GM18508 (cell line): Measurements from ENCODE around the gene IL17RA.
A peak's percentile ranks its signal among the peaks of the same experiment; 100 is the strongest.
"Not testable (repeated sequence)": the region's sequence is repeated elsewhere in the genome, so short reads cannot be mapped to it uniquely, and the experiment has no call there.

Experiments
- ATAC-seq: cut with Tn5 transposase; IDR thresholded peaks from one replicate; pipeline ENCODE4 v1.9.1; 2021; ENCODE audit warnings: moderate number of reproducible peaks; ENCODE audit not compliant: insufficient read depth, unreplicated experiment

The IL17RA gene

DNA sequence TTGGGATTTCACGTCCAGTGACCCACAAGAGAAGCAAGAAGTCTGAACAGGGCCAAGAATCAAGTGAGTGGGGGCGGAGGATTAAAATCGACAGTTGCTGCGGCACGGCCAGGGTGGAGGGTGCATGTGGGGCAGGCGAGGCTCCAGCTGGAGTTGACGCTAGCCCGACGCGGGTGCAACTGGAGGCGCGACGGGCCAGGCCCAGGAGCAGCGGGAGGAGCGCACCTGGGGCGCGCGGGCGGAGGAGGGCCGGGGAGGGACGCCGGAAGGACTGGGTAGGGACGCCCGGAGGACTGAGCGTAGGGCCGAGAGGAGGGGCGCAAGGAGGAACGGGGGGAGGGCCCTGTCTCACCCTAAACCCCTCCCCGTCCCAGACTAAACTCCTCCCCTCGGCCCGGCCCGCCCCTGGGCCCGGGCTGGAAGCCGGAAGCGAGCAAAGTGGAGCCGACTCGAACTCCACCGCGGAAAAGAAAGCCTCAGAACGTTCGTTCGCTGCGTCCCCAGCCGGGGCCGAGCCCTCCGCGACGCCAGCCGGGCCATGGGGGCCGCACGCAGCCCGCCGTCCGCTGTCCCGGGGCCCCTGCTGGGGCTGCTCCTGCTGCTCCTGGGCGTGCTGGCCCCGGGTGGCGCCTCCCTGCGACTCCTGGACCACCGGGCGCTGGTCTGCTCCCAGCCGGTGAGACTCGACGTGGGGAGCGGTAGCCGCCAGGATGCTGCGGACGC is at the start of gene IL17RA:
IL17RA (plus strand) TSS at position 447 of the 723 bp plus-strand sequence; CDS start at position 539, 92 bp downstream.
- ATAC-seq, result peak; percentile 56

GRCh38 chr22:17035246-17035645 is 49.6 kb upstream of the IL17RA start:
- no peak for ATAC-seq

- not testable (repeated sequence) for ATAC-seq
These were observed 48.6 kb upstream of the IL17RA start for GRCh38 chr22:17035976-17036841.

DNA sequence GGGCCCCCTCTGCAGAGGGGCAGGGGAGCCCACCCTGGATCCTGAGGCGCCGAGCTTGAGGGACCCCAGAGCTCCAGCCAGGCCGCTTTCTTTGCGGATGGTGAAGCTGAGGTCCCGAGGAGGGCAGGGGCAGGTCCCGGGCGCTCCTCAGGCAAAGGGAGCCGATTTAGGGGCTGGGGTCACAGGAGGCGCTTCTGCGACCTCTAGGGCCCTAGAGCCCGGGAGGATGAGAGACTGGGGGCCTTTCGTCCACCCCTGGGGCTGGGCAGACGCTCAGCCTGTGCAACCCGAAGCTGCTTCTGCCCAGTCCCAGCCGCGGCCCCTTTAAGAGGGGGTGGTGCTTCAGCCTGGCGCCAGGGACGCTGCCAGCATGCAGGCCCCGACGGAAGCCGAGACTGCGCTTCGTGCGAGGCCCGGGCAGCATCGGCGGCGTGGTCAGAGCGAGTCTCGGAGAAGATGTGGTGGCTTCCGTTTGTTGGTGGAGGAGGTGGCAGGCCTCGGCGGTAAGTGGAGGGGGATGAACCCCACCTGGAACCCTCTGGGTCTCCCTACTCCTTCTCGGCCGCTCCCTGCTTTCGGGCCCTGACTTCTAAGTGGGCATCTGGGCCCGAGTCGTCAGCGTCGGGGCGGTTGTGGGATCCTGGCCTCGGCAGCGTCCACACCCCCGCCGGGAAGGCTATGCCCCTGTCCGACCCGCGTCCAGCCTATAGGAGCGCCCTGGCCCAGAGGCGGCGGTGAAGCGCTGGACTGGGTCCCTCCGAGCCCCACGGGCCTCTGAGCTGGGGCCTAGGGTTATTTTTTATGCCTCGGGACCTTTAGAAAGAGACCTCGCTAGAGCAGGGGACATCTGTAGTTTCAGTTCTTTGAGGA is 47.7 kb upstream of the IL17RA start:
- not testable (repeated sequence) for ATAC-seq

- no peak for ATAC-seq
These were observed 41.3 kb upstream of the IL17RA start for GRCh38 chr22:17043521-17043920.

DNA sequence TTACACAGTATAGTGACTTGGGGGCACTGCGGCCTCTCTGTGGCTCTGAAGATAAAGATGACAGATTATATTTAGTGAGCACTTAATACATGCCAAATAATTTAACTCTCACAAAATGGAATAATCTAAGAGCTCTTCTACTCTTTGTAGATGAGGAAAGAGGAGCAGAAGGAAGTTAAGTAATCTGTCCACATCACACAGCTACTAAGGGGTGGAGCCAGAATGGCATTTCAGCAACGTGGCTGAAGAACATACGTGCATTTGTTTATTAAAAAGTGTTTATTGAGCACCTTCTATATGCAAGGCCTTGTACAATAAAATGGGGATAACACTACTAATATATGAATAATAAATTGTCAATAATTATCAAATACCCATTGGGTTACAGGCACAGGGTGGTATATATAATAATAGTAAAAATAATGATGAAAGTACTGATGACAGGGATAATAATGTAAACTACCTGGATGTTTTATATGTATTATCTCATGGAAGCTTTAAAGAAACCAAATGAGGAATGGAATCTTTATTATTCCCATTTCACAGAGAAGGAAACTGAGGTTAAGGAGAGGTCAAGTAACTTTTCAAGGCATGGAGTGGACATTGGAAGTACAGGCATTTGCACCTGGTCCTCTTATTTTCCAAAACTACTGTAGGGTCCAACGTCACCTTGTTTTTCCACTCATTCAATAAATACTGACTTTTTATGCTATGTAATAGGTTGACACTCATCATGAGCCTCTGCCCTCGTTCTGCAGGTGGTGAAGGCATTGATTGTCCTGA is 38.0 kb upstream of the IL17RA start:
- no peak for ATAC-seq

GRCh38 chr22:17047656-17048055 is 37.1 kb upstream of the IL17RA start:
- ATAC-seq, result no peak

DNA sequence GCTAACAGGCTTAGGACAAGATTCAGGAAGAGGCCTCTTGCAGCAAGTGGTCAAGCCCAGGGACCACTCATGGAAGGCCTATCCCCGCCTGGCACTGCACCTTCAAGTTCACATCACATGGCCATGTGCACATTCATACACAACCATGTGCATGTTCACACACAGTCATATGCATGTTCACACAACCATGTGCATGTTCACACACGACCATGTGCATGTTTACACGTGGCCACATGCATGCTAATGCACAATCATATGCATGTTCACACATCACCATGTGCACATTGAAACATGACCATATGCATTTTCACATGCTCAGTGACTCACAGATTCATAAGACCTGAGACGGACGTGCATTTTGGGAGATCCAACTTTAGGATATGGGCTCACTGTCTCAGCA is 28.7 kb upstream of the IL17RA start:
- ATAC-seq, result no peak

DNA sequence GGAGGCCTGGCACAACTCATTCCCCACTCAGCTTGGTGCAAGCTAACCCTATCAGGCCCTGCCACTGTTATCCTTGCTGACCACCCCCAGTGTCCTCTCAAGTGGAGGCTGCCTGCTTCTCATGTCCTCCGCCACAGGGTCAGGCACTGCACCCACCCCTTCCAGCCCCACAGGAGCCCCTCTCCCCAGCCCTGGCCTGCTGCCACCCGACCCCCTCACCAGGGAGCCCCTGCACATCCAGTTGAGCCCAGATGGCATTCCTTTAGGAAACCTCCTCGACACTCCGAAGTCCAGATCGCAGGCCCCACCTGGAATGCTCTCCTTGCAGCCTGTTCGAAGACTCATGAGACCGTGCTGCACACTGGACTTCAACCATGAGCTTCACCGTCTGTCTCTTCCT is 28.0 kb upstream of the IL17RA start:
- no peak for ATAC-seq

- ATAC-seq, result no peak
These were observed 26.6 kb upstream of the IL17RA start for GRCh38 chr22:17057959-17058814.

GRCh38 chr22:17060126-17060525 is 24.7 kb upstream of the IL17RA start:
- ATAC-seq, result no peak

DNA sequence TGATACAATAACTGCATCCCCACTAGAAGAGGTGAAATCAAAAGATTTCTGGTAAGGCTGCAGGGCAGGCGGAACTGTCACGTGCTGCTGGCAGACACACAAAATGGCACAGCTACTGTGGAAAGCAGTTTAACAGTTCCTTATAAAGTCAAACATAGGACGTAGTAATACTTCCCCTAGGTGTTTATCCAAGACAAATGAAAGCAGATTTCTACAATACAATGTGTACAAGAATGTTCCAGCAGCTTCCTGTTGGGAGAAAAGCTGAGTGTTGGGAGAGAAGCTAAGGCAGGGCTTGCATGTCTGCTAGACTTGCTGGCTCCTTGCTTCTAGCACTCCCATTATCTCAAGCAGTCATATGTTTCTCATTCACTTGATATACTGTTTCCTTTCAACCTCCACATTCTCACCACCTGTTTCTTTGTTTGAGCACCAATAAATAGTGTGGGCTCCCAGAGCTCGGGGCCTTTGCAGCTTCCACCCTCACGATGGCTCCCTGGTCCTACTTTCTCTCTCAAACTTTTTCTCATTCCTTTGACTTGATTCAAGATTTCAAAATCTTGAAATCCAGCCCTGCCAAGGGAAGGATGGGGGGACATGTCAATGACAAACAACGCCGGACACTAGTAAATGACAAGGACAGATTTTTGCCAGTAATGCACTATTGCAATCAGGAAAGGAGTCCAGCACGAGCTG is 21.2 kb upstream of the IL17RA start:
- ATAC-seq, result no peak

DNA sequence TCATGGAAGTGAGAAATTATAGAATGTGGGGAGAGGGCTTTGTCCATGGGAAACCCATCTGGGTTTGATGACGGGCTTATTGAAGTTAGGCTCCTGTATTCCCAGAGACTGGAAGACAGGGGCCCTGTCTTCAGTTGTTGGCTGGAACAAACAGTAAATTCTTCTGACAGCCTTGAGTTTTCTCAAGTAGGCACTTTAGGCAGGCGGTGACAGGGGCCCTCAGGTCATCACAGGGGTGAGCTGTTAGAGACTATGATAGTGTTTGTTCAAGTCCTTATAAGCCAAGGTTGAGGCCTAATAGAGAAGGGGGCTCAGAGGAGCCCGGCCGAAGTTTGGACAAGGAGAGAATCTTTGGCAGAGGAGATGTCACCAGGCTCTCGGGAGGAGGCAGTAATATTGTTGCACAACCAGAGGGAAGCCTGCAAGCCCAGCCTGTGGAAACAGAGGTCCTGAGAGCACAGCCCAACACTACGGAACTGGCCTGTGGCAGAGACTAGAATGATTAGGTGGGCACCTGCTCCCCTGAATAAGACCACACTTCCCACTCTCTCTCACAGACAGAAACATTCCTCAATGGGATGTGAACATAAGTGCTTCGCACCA is 20.2 kb upstream of the IL17RA start:
- ATAC-seq, result no peak

GRCh38 chr22:17065433-17065832 is 19.4 kb upstream of the IL17RA start:
- no peak for ATAC-seq

GRCh38 chr22:17072877-17073276 is 11.9 kb upstream of the IL17RA start:
- ATAC-seq, result no peak

GRCh38 chr22:17074648-17075002 is 10.2 kb upstream of the IL17RA start:
- ATAC-seq, result no peak

DNA sequence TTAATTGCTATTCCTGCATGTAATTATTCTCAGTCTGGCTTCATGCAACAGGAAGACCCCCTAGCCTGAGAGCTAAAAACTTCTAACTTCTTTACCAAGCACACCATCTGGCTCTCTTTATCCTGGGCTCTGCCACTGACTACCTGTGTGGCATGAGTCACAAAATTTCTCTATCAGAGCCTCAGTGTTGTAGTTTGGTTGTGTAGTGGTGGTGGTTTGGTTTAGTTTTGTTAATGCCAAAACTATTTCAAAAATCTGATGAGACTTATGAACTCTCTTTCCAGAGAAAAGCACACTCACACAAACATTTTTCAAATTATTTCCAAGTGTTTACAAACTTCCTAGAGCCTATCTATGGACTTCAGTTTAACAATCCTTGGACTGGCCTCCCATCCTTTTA is 7.5 kb upstream of the IL17RA start:
- no peak for ATAC-seq

- ATAC-seq, result no peak
These were observed 5.2 kb upstream of the IL17RA start for GRCh38 chr22:17079572-17079971.
